ENCODE data around the gene SLC29A1. TPM values are rescaled to one million over a fixed set of nuclear protein-coding genes. Genes with fewer than 3 reads are reported as not detected.
"Not testable (repeated sequence)": the region's sequence is repeated elsewhere in the genome, so short reads cannot be mapped to it uniquely, and the experiment has no call there.

Gene SLC29A1
- 159 and 244 TPM in 2 replicates for total RNA-seq
- polyA plus RNA-seq (2012), result 361 TPM

GRCh38 chr6:44223319-44224028 lies at the start of gene SLC29A1:
TSS of gene SLC29A1 (plus strand) at chr6:44223595. CDS start at chr6:44227314, 3,719 bp downstream.
- DNase-seq (ENCODE audit: low read depth), result peak; percentile 76

- no peak for DNase-seq (ENCODE audit: low read depth)
Measured at GRCh38 chr6:44176130-44176761, 47.1 kb upstream of the SLC29A1 start.

- peak; percentile 40 for DNase-seq (ENCODE audit: low read depth)
Measured at GRCh38 chr6:44176762-44177509, 46.5 kb upstream of the SLC29A1 start.

- no peak for DNase-seq (ENCODE audit: low read depth)
Measured at GRCh38 chr6:44177691-44178423, 45.5 kb upstream of the SLC29A1 start.

GRCh38 chr6:44178424-44179071 lies 44.8 kb upstream of the SLC29A1 start:
- no peak for DNase-seq (ENCODE audit: low read depth)

GRCh38 chr6:44179072-44179536 lies 44.3 kb upstream of the SLC29A1 start:
- DNase-seq (ENCODE audit: low read depth), result no peak

GRCh38 chr6:44179648-44180047 lies 43.7 kb upstream of the SLC29A1 start:
- DNase-seq (ENCODE audit: low read depth), result no peak

GRCh38 chr6:44180406-44180805 lies 43.0 kb upstream of the SLC29A1 start:
- no peak for DNase-seq (ENCODE audit: low read depth)

- no peak for DNase-seq (ENCODE audit: low read depth)
Measured at GRCh38 chr6:44180886-44181285, 42.5 kb upstream of the SLC29A1 start.

GRCh38 chr6:44181784-44182183 lies 41.6 kb upstream of the SLC29A1 start:
- DNase-seq (ENCODE audit: low read depth), result not testable (repeated sequence)

- no peak for DNase-seq (ENCODE audit: low read depth)
Measured at GRCh38 chr6:44182911-44183390, 40.4 kb upstream of the SLC29A1 start.

GRCh38 chr6:44183783-44184182 lies 39.6 kb upstream of the SLC29A1 start:
- no peak for DNase-seq (ENCODE audit: low read depth)

GRCh38 chr6:44185356-44185755 lies 38.0 kb upstream of the SLC29A1 start:
- not testable (repeated sequence) for DNase-seq (ENCODE audit: low read depth)

GRCh38 chr6:44185953-44186634 lies 37.3 kb upstream of the SLC29A1 start:
- DNase-seq (ENCODE audit: low read depth), result peak; percentile 72

GRCh38 chr6:44186635-44187025 lies 36.8 kb upstream of the SLC29A1 start:
- DNase-seq (ENCODE audit: low read depth), result no peak

- DNase-seq (ENCODE audit: low read depth), result no peak
Measured at GRCh38 chr6:44188819-44189218, 34.6 kb upstream of the SLC29A1 start.

GRCh38 chr6:44189257-44189656 lies 34.1 kb upstream of the SLC29A1 start:
- DNase-seq (ENCODE audit: low read depth), result no peak

GRCh38 chr6:44190715-44191114 lies 32.7 kb upstream of the SLC29A1 start:
- no peak for DNase-seq (ENCODE audit: low read depth)

GRCh38 chr6:44192428-44193041 lies 30.9 kb upstream of the SLC29A1 start:
- no peak for DNase-seq (ENCODE audit: low read depth)
